Stomach (tissue), 19 donors: ENCODE data around the gene GUCY1A2. TPM values are rescaled to one million over a fixed set of nuclear protein-coding genes. Genes with fewer than 3 reads are reported as not detected.
"Not testable (repeated sequence)": the region's sequence is repeated elsewhere in the genome, so short reads cannot be mapped to it uniquely, and the experiment has no call there.

Source experiments
- DNase-seq, 2 donors: peaks; one replicate each; pipeline versions ENCODE4 v3.0.0 to v3.0.0-alpha.2; 2013 to 2019
- H3K27ac ChIP-seq, 5 donors: fragments of 200-600 bp in 4 of 5; sonication (generic) in 4 of 5; one replicate each; pipeline ENCODE4 v1.5.1; 2013 to 2019; ENCODE audit warnings: mild to moderate bottlenecking in 1 of 5, moderate library complexity in 1 of 5
- H3K27me3 ChIP-seq, 3 donors: fragments of 200-600 bp; sonication (generic); one replicate each; pipeline ENCODE4 v1.5.1; 2017 to 2019; ENCODE audit warnings: mixed run types in 1 of 3
- H3K36me3 ChIP-seq, 4 donors: fragments of 200-600 bp; sonication (generic); 1 replicate in 3 of 4; 2 replicates in 1 of 4; pipeline ENCODE4 v1.5.1; 2016 to 2019
- H3K4me1 ChIP-seq, 4 donors: fragments of 200-600 bp; sonication (generic); one replicate each; pipeline ENCODE4 v1.5.1; 2016 to 2019
- H3K4me3 ChIP-seq, 4 donors: fragments of 200-600 bp; sonication (generic) in 3 of 4; one replicate each; pipeline ENCODE4 v1.5.1; 2016 to 2019; ENCODE audit warnings: mild to moderate bottlenecking in 1 of 4
- H3K9me3 ChIP-seq, 4 donors: fragments of 200-600 bp; sonication (generic); one replicate each; pipeline ENCODE4 v1.5.1; 2016 to 2019
- EP300 ChIP-seq: sonication (generic); formaldehyde crosslinking; IDR thresholded peaks from one replicate; pipeline ENCODE4 v1.6.1; 2017; ENCODE audit warnings: antibody characterized with exemption
- POLR2A ChIP-seq, 4 donors: fragments of 450-650 bp; IDR thresholded peaks; one replicate each; pipeline ENCODE4 v1.6.1; 2016; ENCODE audit warnings: antibody characterized with exemption in 4 of 4, control low read depth in 2 of 4, mild to moderate bottlenecking in 1 of 4, moderate library complexity in 1 of 4
- POLR2AphosphoS5 ChIP-seq, 3 donors: sonication (generic); formaldehyde crosslinking; IDR thresholded peaks; one replicate each; pipeline ENCODE4 v1.6.1; 2016; ENCODE audit warnings: antibody characterized with exemption in 3 of 3
- WGBS, 5 donors: extraction: QIAGEN DNeasy Blood & Tissue Kit in 3 of 5; methylation state at CpG; one replicate each; pipeline versions ENCODE4 v1.1.5 to v1.1.7; 2013 to 2018; 5-methylcytosine and 5-hydroxymethylcytosine counted together
- intact Hi-C: fragments of 100-400 bp; cut with DNase I; formaldehyde crosslinking; loops from one replicate; pipeline ENCODE4 v1.15.1; 2023; ENCODE audit warnings: low total_unique reads
- long read RNA-seq, 10 donors: transcript quantifications; one replicate each; lab custom pipeline, GENCODE V29; 2026
- polyA plus RNA-seq, 3 donors: library from polyadenylated mRNA; stranded (reverse); fragments of 200-250 nt; gene quantifications; one replicate each; pipeline ENCODE4 v1.2.3, GENCODE V29; 2013
- total RNA-seq, 5 donors: library from RNA; depleted of rRNA; stranded (reverse); fragments of >200 nt; gene quantifications; one replicate each; pipeline versions ENCODE4 v1.1.0 to v1.2.3, GENCODE V29; 2014 to 2016
- TF ChIP-seq, protein P1 (sequence below), 7 experiments: fragments of 450-650 bp in 4 of 7; fragments of 200-600 bp in 3 of 7; sonication (generic) in 3 of 7; IDR thresholded peaks; one replicate each; pipeline ENCODE4 v1.5.1; 2016 to 2019; ENCODE audit warnings: antibody characterized with exemption in 7 of 7, control low read depth in 2 of 7, mild to moderate bottlenecking in 1 of 7
- donor health status: healthy with polysubstance abuse.
- donor health status: Bipolar disorder and iron deficiency.
- donor health status: healthy.

Gene GUCY1A2, protein sequence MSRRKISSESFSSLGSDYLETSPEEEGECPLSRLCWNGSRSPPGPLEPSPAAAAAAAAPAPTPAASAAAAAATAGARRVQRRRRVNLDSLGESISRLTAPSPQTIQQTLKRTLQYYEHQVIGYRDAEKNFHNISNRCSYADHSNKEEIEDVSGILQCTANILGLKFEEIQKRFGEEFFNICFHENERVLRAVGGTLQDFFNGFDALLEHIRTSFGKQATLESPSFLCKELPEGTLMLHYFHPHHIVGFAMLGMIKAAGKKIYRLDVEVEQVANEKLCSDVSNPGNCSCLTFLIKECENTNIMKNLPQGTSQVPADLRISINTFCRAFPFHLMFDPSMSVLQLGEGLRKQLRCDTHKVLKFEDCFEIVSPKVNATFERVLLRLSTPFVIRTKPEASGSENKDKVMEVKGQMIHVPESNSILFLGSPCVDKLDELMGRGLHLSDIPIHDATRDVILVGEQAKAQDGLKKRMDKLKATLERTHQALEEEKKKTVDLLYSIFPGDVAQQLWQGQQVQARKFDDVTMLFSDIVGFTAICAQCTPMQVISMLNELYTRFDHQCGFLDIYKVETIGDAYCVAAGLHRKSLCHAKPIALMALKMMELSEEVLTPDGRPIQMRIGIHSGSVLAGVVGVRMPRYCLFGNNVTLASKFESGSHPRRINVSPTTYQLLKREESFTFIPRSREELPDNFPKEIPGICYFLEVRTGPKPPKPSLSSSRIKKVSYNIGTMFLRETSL
- 10 to 100 TPM in 1 of 5 donors, 1 to 10 TPM in 4; 2.6 to 15.1 (median 6.4) TPM for total RNA-seq
- under 1 TPM; 0.10 to 0.25 (median 0.15) TPM for polyA plus RNA-seq
- long read RNA-seq, donor 1, result 0 reads
- long read RNA-seq, donor 2, result 0 reads
- long read RNA-seq, donor 3, result 0 reads
- long read RNA-seq, donor 4, result 0 reads
- long read RNA-seq, donor 5, result 0 reads
- long read RNA-seq, donor 6, result 0 reads
- long read RNA-seq, donor 7, result 0 reads
- long read RNA-seq, donor 8, result 0 reads
- long read RNA-seq, donor 9, result 0 reads
- long read RNA-seq, donor 10, result 0 reads

DNA sequence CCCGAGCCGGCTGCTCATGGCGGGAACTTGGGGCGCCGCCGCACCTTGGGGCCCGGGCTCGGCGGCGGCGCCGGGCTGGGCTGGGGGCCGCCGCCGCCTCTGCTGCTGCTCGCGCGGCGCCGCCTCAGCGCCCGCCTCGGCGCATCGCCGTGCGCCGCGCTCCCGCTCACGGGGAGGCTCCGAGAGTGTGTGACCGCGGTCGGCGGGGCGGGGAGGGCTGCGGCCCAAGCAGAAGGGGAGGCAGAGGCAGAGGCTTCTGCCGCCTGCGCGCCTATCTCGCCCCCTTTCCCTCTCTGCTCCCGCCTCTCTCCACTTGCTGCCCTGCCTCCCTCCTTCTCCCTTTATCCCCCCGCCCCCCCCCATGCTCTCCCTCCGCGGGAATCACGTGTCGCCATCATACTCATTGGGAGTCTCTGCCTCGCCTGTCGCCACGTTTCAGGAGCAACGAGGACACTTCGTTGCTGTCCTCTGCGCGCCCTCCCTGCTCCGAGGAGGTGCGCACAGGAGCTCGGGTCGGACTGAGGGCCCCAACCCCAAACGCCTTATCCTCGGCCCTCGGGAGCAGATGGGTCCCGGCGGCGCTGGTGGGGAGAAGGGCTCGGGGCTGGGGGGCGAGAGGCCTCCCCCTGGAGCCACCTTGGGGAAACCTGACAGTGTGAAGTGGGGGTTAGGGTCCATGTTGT, at the start of gene GUCY1A2:
Gene GUCY1A2, minus strand, starts transcription at position 258 of the 683 bp plus-strand sequence. CDS start 421 bp downstream, outside the sequence.
- Histone ChIP-seq H3K4me1 (peaks cover 15 to 22% (median 20%) of the 10 kb centered on the region in 4 donors), H3K9me3 (no peaks in the 10 kb centered on the region), H3K4me3 (peak within 1 kb of the TSS; percentile 41 to 58 (median 46)), H3K27me3 (peaks cover 8 to 70% (median 34%) of the 10 kb centered on the region in 3 donors), H3K36me3 (no peaks in the 10 kb centered on the region), H3K27ac (peak within 1 kb of the TSS in 1 of 5 donors; percentile 43)
- WGBS, 5 donors, result 0 to 4% (median 1%) methylated on average over 35 to 66 of the region's 67 CpGs
- TF ChIP-seq POLR2A (IDR thresholded peaks at IDR 0.05) (no peak), POLR2AphosphoS5 (IDR thresholded peaks at IDR 0.05) (no peak)
- TF ChIP-seq, protein P1, sequence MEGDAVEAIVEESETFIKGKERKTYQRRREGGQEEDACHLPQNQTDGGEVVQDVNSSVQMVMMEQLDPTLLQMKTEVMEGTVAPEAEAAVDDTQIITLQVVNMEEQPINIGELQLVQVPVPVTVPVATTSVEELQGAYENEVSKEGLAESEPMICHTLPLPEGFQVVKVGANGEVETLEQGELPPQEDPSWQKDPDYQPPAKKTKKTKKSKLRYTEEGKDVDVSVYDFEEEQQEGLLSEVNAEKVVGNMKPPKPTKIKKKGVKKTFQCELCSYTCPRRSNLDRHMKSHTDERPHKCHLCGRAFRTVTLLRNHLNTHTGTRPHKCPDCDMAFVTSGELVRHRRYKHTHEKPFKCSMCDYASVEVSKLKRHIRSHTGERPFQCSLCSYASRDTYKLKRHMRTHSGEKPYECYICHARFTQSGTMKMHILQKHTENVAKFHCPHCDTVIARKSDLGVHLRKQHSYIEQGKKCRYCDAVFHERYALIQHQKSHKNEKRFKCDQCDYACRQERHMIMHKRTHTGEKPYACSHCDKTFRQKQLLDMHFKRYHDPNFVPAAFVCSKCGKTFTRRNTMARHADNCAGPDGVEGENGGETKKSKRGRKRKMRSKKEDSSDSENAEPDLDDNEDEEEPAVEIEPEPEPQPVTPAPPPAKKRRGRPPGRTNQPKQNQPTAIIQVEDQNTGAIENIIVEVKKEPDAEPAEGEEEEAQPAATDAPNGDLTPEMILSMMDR (IDR thresholded peaks at IDR 0.05), result no peak
- intact Hi-C loops, result no loop called here
- peak in 1 of 2 donors; percentile 78 for DNase-seq

DNA sequence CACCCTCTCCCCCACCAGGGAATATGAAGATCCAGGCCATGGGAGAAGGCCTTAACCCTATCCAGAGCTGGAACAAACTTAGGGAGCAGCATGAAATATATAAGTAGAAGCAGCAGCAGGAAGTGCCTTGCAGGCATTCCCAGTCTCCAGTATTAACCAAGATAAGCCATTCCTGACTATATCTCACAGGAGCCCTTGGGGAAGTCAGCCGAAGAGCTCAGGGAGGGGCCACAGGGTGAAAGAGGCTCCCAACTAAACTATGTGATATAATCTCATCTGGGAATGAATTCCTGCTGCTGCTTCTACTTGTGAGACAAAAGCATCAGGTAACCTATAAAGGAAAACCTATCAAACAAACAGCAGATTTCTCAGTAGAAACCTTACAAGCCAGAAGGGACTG, 36.1 kb upstream of the GUCY1A2 start:
- peaks cover 9 to 31% (median 24%) of the 10 kb centered on the region in 4 donors for H3K9me3 ChIP-seq
- H3K4me3 ChIP-seq, result no peak overlapping the region
- no peak for DNase-seq
- intact Hi-C loops, result no loop called here
- H3K27ac ChIP-seq, result no peak overlapping the region
- WGBS, 5 donors, result 57 to 80% (median 67%) methylated on average over 1 of the region's 1 CpG
- no peaks in the 10 kb centered on the region for H3K27me3 ChIP-seq
- H3K4me1 ChIP-seq, result no peaks in the 10 kb centered on the region
- no peaks in the 10 kb centered on the region for H3K36me3 ChIP-seq
- TF ChIP-seq POLR2AphosphoS5 (IDR thresholded peaks at IDR 0.05) (no peak), EP300 (no peak), POLR2A (IDR thresholded peaks at IDR 0.05) (no peak)
- TF ChIP-seq, protein P1 (IDR thresholded peaks at IDR 0.05), result no peak

DNA sequence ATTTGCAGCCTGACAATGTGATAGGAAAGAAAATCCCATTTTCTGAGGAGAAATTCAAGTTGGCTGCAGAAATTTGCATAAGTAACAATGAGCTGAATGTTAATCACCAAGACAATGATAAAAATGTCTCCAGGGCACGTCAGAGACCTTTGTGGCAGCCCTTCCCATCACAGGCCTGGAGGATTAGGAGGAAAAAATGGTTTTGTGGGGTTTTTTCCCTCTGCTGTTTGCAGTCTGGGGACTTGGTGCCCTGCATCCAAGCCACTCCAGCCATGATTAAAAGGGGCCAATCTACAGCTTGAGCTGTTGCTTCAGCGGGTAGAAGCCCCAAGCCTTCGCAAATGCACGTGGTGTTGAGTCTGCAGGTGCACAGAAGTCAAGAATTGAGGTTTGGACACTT, 33.1 kb upstream of the GUCY1A2 start:
- peaks cover 9 to 31% (median 24%) of the 10 kb centered on the region in 4 donors for H3K9me3 ChIP-seq
- intact Hi-C loops, H3K4me1 ChIP-seq, DNase-seq, H3K4me3 ChIP-seq, H3K36me3 ChIP-seq, H3K27ac ChIP-seq, H3K27me3 ChIP-seq: not testable (repeated sequence)
- WGBS, 5 donors, result 24 to 55% (median 52%) methylated on average over 4 of the region's 4 CpGs

DNA sequence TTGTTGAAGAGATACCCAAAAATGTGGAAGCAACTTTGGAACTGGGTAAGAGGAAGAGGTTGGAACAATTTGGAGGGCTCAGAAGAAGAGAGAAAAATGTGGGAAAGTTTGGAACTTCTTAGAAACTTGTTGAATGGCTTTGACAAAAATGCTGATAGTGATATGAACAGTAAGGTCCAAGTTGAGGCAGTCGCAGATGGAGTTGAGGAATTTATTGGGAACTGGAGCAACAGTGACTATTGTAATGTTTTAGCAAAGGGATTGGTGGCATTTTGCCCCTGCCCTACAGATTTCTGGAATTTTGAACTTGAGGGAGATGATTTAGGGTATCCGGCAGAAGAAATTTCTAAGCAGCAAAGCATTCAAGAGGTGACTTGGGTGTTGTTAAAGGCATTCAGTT, 32.6 kb upstream of the GUCY1A2 start:
- H3K27me3 ChIP-seq, H3K27ac ChIP-seq, intact Hi-C loops, H3K4me3 ChIP-seq, H3K4me1 ChIP-seq, DNase-seq, H3K36me3 ChIP-seq: not testable (repeated sequence)
- peaks cover 9 to 31% (median 24%) of the 10 kb centered on the region in 4 donors for H3K9me3 ChIP-seq
- 96 to 100% (median 99%) methylated on average over 2 of the region's 2 CpGs for WGBS, 5 donors

DNA sequence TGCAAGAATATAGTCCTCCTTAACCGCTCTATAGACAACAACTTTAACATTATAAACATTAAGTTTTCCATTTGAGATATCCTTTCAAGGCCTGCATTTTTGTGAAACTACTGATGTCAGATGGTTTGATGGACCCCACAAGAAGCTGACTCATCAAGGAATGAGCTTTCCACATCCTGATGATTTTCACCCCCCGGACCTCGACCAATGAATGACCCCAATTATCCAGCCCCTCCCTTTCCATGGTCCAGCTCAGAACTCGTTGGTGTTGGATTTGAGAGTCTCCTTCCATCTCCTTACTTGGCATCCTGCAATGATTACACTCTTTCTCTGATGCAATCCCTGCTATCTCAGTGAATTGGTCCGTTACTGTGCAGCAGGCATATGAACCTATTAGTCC, 31.8 kb upstream of the GUCY1A2 start:
- WGBS, 5 donors, result 63 to 84% (median 68%) methylated on average over 5 of the region's 5 CpGs
- no peak for DNase-seq
- H3K27me3 ChIP-seq, result no peaks in the 10 kb centered on the region
- H3K36me3 ChIP-seq, result no peaks in the 10 kb centered on the region
- peaks cover 9 to 31% (median 24%) of the 10 kb centered on the region in 4 donors for H3K9me3 ChIP-seq
- H3K27ac ChIP-seq, result no peak overlapping the region
- no peak for TF ChIP-seq EP300
- TF ChIP-seq POLR2AphosphoS5 (IDR thresholded peaks at IDR 0.05), result no peak
- H3K4me1 ChIP-seq, result no peaks in the 10 kb centered on the region
- intact Hi-C loops, result no loop called here
- H3K4me3 ChIP-seq, result no peak overlapping the region
